ENCODE data around the gene RAD51C.

DNA sequence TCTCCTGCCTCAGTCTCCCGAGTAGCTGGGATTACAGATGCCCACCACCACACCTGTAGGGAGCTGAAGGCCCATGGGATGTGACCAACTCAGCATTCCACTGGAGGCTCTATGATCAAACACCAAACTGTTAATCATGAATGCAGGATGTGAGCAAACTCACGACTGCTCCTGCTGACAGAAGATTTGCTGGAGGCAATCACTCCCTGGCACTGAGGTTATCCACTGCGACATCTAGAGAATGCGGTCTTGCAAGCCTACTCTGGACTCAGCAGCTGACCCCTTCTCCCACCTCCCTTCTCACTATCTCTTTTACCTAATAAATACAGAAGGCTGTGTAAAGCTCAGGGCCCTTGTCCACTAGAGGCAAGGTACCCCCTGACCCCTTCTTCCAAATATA lies 5.4 kb upstream of the RAD51C start:
- TF ChIP-seq HDGF (IDR thresholded peaks at IDR 0.05): no peak
- no peak for TF ChIP-seq POLR2A (conservative IDR thresholded peaks at IDR 0.05)
- TF ChIP-seq ZNF23 (CRISPR knock-in tag; IDR thresholded peaks at IDR 0.05): no peak
- no peak for TF ChIP-seq CBFB (CRISPR knock-in tag; IDR thresholded peaks at IDR 0.05)
- no peak for TF ChIP-seq GABPB2 (CRISPR knock-in tag; conservative IDR thresholded peaks at IDR 0.05)
- TF ChIP-seq, protein P1, sequence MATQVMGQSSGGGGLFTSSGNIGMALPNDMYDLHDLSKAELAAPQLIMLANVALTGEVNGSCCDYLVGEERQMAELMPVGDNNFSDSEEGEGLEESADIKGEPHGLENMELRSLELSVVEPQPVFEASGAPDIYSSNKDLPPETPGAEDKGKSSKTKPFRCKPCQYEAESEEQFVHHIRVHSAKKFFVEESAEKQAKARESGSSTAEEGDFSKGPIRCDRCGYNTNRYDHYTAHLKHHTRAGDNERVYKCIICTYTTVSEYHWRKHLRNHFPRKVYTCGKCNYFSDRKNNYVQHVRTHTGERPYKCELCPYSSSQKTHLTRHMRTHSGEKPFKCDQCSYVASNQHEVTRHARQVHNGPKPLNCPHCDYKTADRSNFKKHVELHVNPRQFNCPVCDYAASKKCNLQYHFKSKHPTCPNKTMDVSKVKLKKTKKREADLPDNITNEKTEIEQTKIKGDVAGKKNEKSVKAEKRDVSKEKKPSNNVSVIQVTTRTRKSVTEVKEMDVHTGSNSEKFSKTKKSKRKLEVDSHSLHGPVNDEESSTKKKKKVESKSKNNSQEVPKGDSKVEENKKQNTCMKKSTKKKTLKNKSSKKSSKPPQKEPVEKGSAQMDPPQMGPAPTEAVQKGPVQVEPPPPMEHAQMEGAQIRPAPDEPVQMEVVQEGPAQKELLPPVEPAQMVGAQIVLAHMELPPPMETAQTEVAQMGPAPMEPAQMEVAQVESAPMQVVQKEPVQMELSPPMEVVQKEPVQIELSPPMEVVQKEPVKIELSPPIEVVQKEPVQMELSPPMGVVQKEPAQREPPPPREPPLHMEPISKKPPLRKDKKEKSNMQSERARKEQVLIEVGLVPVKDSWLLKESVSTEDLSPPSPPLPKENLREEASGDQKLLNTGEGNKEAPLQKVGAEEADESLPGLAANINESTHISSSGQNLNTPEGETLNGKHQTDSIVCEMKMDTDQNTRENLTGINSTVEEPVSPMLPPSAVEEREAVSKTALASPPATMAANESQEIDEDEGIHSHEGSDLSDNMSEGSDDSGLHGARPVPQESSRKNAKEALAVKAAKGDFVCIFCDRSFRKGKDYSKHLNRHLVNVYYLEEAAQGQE (IDR thresholded peaks at IDR 0.05; ENCODE audit: borderline replicate concordance): no peak
- TF ChIP-seq, protein P1 (CRISPR knock-in tag; IDR thresholded peaks at IDR 0.05; ENCODE audit: low read depth): no peak
- TF ChIP-seq, protein P2, sequence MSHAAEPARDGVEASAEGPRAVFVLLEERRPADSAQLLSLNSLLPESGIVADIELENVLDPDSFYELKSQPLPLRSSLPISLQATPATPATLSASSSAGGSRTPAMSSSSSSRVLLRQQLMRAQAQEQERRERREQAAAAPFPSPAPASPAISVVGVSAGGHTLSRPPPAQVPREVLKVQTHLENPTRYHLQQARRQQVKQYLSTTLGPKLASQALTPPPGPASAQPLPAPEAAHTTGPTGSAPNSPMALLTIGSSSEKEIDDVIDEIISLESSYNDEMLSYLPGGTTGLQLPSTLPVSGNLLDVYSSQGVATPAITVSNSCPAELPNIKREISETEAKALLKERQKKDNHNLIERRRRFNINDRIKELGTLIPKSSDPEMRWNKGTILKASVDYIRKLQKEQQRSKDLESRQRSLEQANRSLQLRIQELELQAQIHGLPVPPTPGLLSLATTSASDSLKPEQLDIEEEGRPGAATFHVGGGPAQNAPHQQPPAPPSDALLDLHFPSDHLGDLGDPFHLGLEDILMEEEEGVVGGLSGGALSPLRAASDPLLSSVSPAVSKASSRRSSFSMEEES (CRISPR knock-in tag; IDR thresholded peaks at IDR 0.05): no peak
- TF ChIP-seq, protein P3, sequence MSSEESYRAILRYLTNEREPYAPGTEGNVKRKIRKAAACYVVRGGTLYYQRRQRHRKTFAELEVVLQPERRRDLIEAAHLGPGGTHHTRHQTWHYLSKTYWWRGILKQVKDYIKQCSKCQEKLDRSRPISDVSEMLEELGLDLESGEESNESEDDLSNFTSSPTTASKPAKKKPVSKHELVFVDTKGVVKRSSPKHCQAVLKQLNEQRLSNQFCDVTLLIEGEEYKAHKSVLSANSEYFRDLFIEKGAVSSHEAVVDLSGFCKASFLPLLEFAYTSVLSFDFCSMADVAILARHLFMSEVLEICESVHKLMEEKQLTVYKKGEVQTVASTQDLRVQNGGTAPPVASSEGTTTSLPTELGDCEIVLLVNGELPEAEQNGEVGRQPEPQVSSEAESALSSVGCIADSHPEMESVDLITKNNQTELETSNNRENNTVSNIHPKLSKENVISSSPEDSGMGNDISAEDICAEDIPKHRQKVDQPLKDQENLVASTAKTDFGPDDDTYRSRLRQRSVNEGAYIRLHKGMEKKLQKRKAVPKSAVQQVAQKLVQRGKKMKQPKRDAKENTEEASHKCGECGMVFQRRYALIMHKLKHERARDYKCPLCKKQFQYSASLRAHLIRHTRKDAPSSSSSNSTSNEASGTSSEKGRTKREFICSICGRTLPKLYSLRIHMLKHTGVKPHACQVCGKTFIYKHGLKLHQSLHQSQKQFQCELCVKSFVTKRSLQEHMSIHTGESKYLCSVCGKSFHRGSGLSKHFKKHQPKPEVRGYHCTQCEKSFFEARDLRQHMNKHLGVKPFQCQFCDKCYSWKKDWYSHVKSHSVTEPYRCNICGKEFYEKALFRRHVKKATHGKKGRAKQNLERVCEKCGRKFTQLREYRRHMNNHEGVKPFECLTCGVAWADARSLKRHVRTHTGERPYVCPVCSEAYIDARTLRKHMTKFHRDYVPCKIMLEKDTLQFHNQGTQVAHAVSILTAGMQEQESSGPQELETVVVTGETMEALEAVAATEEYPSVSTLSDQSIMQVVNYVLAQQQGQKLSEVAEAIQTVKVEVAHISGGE (CRISPR knock-in tag; IDR thresholded peaks at IDR 0.05): peak in 1 of 3 experiments; percentile 58; a peak in 2 of 6 replicates
- TF ChIP-seq, protein P4, sequence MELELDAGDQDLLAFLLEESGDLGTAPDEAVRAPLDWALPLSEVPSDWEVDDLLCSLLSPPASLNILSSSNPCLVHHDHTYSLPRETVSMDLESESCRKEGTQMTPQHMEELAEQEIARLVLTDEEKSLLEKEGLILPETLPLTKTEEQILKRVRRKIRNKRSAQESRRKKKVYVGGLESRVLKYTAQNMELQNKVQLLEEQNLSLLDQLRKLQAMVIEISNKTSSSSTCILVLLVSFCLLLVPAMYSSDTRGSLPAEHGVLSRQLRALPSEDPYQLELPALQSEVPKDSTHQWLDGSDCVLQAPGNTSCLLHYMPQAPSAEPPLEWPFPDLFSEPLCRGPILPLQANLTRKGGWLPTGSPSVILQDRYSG (tag; conservative IDR thresholded peaks at IDR 0.05; ENCODE audit: low read depth): no peak
- no peak for TF ChIP-seq IFI16 (CRISPR knock-in tag; IDR thresholded peaks at IDR 0.05)
- TF ChIP-seq NCOA1 (IDR thresholded peaks at IDR 0.05; ENCODE audit: low read depth): no peak
- TF ChIP-seq CREB1 (IDR thresholded peaks at IDR 0.05): no peak
- no peak for TF ChIP-seq CREB1 (CRISPR knock-in tag; IDR thresholded peaks at IDR 0.05)
- no peak for TF ChIP-seq NR1H2 (CRISPR knock-in tag; IDR thresholded peaks at IDR 0.05)

All from K562 (cell line).